HEK293 (cell line): ENCODE results near the gene PARP11.

Experiments used
- CTCF ChIA-PET: fragments of 350-600 bp; formaldehyde crosslinking; extraction: SDS; loops from one replicate; lab custom pipeline; 2021; ENCODE audit warnings: antibody characterized with exemption; lab: Yijun Ruan, JAX
- POLR2A ChIA-PET: fragments of 300-600 bp; formaldehyde crosslinking; extraction: SDS; loops from one replicate; lab custom pipeline; 2020; ENCODE audit warnings: antibody characterized with exemption, inconsistent platforms; lab: Yijun Ruan, JAX
- H3K27ac ChIP-seq: fragments of 200-500 bp; sonication (Bioruptor generic); 2 replicates; pipeline ENCODE4 v1.5.1; 2014; ENCODE audit warnings: low read depth, low read length, control low read depth, inconsistent platforms; ENCODE audit errors: extremely low read depth
- H3K36me3 ChIP-seq, 2 experiments: fragments of 200-500 bp in 1 of 2; sonication (Bioruptor generic) in 1 of 2; 1 replicate in 1 of 2; 2 replicates in 1 of 2; pipeline ENCODE4 v1.5.1; 2014 to 2017; ENCODE audit warnings: inconsistent platforms in 2 of 2, low read length in 2 of 2; ENCODE audit not compliant: control insufficient read depth in 2 of 2, insufficient read depth in 1 of 2
- H3K4me1 ChIP-seq: fragments of 200-500 bp; sonication (Bioruptor generic); 2 replicates; pipeline ENCODE4 v1.5.1; 2014; ENCODE audit warnings: mild to moderate bottlenecking, low read length, inconsistent platforms; ENCODE audit not compliant: control insufficient read depth, insufficient read depth
- H3K4me3 ChIP-seq: 2 replicates; pipeline ENCODE4 v1.5.1; 2011; ENCODE audit warnings: low read depth, mild to moderate bottlenecking, control low read depth, low read length, moderate library complexity
- H3K9me3 ChIP-seq: fragments of 200-500 bp; sonication (Bioruptor generic); 2 replicates; pipeline ENCODE4 v1.5.1; 2014; ENCODE audit warnings: low read depth, low read length, inconsistent platforms; ENCODE audit not compliant: control insufficient read depth, insufficient read depth
- MZF1 ChIP-seq: fragments of 450-650 bp; formaldehyde crosslinking; IDR thresholded peaks from 2 replicates; pipeline ENCODE4 v1.5.1; 2017; ENCODE audit warnings: missing biosample characterization, missing genetic modification characterization, borderline replicate concordance
- RBAK ChIP-seq: fragments of 450-650 bp; formaldehyde crosslinking; IDR thresholded peaks from 2 replicates; pipeline ENCODE4 v1.5.1; 2016; ENCODE audit warnings: missing biosample characterization, missing genetic modification characterization
- SETDB1 ChIP-seq: IDR thresholded peaks from one replicate; pipeline ENCODE4 v1.6.1; 2017; ENCODE audit warnings: mild to moderate bottlenecking, low read length, moderate library complexity, mixed read lengths; ENCODE audit not compliant: insufficient read length
- YY1 ChIP-seq: fragments of 450-650 bp; formaldehyde crosslinking; IDR thresholded peaks from 2 replicates; pipeline ENCODE4 v1.5.1; 2018; ENCODE audit warnings: missing biosample characterization, missing genetic modification characterization
- ZBTB8A ChIP-seq: fragments of 450-650 bp; formaldehyde crosslinking; IDR thresholded peaks from 2 replicates; pipeline ENCODE4 v1.5.1; 2016; ENCODE audit warnings: missing biosample characterization, missing genetic modification characterization
- ZFP69B ChIP-seq: fragments of 450-650 bp; formaldehyde crosslinking; IDR thresholded peaks from 2 replicates; pipeline ENCODE4 v1.5.1; 2016; ENCODE audit warnings: missing biosample characterization, missing genetic modification characterization
- ZNF18 ChIP-seq: fragments of 450-650 bp; formaldehyde crosslinking; IDR thresholded peaks from 2 replicates; pipeline ENCODE4 v1.5.1; 2016; ENCODE audit warnings: missing biosample characterization, missing genetic modification characterization
- ZNF19 ChIP-seq: fragments of 450-650 bp; formaldehyde crosslinking; IDR thresholded peaks from 2 replicates; pipeline ENCODE4; 2016; ENCODE audit warnings: missing biosample characterization, missing genetic modification characterization, low read depth
- ZNF2 ChIP-seq: fragments of 450-650 bp; formaldehyde crosslinking; IDR thresholded peaks from 2 replicates; pipeline ENCODE4 v1.5.1; 2016; ENCODE audit warnings: missing biosample characterization, missing genetic modification characterization
- ZNF274 ChIP-seq, 2 experiments: fragments of 200-500 bp in 1 of 2; fragments of 450-650 bp in 1 of 2; sonication (Bioruptor generic) in 1 of 2; formaldehyde crosslinking in 1 of 2; IDR thresholded peaks; 2 replicates each; pipeline versions ENCODE4 v1.5.1 to v1.6.1; 2014 to 2016; ENCODE audit warnings: borderline replicate concordance in 1 of 2, inconsistent platforms in 1 of 2, low read length in 1 of 2, missing biosample characterization in 1 of 2, missing genetic modification characterization in 1 of 2
- ZNF350 ChIP-seq: fragments of 450-650 bp; formaldehyde crosslinking; IDR thresholded peaks from 2 replicates; pipeline ENCODE4 v1.5.0; 2017; ENCODE audit warnings: missing biosample characterization, mild to moderate bottlenecking, missing genetic modification characterization
- ZNF394 ChIP-seq: fragments of 450-650 bp; formaldehyde crosslinking; IDR thresholded peaks from 2 replicates; pipeline ENCODE4 v1.5.1; 2016; ENCODE audit warnings: missing biosample characterization, missing genetic modification characterization, mild to moderate bottlenecking, moderate library complexity, borderline replicate concordance
- ZNF423 ChIP-seq: fragments of 450-650 bp; formaldehyde crosslinking; IDR thresholded peaks from 2 replicates; pipeline ENCODE4 v1.5.1; 2016; ENCODE audit warnings: missing biosample characterization, missing genetic modification characterization
- ZNF488 ChIP-seq: fragments of 450-650 bp; formaldehyde crosslinking; IDR thresholded peaks from 2 replicates; pipeline ENCODE4 v1.5.1; 2016; ENCODE audit warnings: missing biosample characterization, missing genetic modification characterization
- ZNF510 ChIP-seq: fragments of 450-650 bp; formaldehyde crosslinking; IDR thresholded peaks from 2 replicates; pipeline ENCODE4 v1.5.1; 2018; ENCODE audit warnings: mild to moderate bottlenecking, missing genetic modification characterization, missing biosample characterization; ENCODE audit not compliant: insufficient replicate concordance
- ZNF518A ChIP-seq: fragments of 450-650 bp; formaldehyde crosslinking; conservative IDR thresholded peaks from 2 replicates; pipeline ENCODE4 v1.5.1; 2016; ENCODE audit warnings: low read depth, missing biosample characterization, missing genetic modification characterization
- ZNF791 ChIP-seq: fragments of 450-650 bp; formaldehyde crosslinking; IDR thresholded peaks from 2 replicates; pipeline ENCODE4 v1.5.1; 2016; ENCODE audit warnings: missing biosample characterization, missing genetic modification characterization
- ZNF837 ChIP-seq: fragments of 450-650 bp; formaldehyde crosslinking; IDR thresholded peaks from 2 replicates; pipeline ENCODE4 v1.5.1; 2016; ENCODE audit warnings: missing biosample characterization, missing genetic modification characterization
- TF ChIP-seq, protein P1 (sequence below): fragments of 450-650 bp; formaldehyde crosslinking; IDR thresholded peaks from 2 replicates; pipeline ENCODE4 v1.5.1; 2016; ENCODE audit warnings: missing biosample characterization, missing genetic modification characterization
- TF ChIP-seq, protein P2 (sequence below): fragments of 450-650 bp; formaldehyde crosslinking; IDR thresholded peaks from 2 replicates; pipeline ENCODE4 v1.5.1; 2017; ENCODE audit warnings: missing biosample characterization, missing genetic modification characterization
- TF ChIP-seq, protein P3 (sequence below): fragments of 450-650 bp; formaldehyde crosslinking; IDR thresholded peaks from 2 replicates; pipeline ENCODE4 v1.5.1; 2017; ENCODE audit warnings: missing biosample characterization, missing genetic modification characterization

The PARP11 gene

GRCh38 chr12:3768911-3769447, 104.2 kb downstream of the PARP11 start:
- Histone ChIP-seq H3K4me3 (no peak overlapping the region), H3K27ac (no peak overlapping the region), H3K9me3 (no peaks in the 10 kb centered on the region), H3K4me1 (no peaks in the 10 kb centered on the region), H3K36me3 (no peaks in the 10 kb centered on the region)
- TF ChIP-seq ZFP69B (tag by site-specific recombination) (no peak), ZNF350 (tag by site-specific recombination) (no peak), ZNF510 (tag by site-specific recombination) (no peak), ZNF791 (tag by site-specific recombination) (no peak), ZBTB8A (no peak), ZNF274 (IDR thresholded peaks at IDR 0.05; ENCODE audit: low read length) (no peak), ZNF274 (tag by site-specific recombination; IDR thresholded peaks at IDR 0.05; ENCODE audit: borderline replicate concordance) (no peak), RBAK (tag by site-specific recombination) (no peak), ZNF394 (tag by site-specific recombination) (no peak), MZF1 (no peak), SETDB1 (no peak), ZNF837 (tag by site-specific recombination) (no peak), ZNF423 (no peak)
- TF ChIP-seq, protein P1, sequence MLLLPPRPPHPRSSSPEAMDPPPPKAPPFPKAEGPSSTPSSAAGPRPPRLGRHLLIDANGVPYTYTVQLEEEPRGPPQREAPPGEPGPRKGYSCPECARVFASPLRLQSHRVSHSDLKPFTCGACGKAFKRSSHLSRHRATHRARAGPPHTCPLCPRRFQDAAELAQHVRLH (tag by site-specific recombination): no peak
- TF ChIP-seq, protein P2, sequence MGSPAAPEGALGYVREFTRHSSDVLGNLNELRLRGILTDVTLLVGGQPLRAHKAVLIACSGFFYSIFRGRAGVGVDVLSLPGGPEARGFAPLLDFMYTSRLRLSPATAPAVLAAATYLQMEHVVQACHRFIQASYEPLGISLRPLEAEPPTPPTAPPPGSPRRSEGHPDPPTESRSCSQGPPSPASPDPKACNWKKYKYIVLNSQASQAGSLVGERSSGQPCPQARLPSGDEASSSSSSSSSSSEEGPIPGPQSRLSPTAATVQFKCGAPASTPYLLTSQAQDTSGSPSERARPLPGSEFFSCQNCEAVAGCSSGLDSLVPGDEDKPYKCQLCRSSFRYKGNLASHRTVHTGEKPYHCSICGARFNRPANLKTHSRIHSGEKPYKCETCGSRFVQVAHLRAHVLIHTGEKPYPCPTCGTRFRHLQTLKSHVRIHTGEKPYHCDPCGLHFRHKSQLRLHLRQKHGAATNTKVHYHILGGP (tag by site-specific recombination): no peak
- TF ChIP-seq, protein P3, sequence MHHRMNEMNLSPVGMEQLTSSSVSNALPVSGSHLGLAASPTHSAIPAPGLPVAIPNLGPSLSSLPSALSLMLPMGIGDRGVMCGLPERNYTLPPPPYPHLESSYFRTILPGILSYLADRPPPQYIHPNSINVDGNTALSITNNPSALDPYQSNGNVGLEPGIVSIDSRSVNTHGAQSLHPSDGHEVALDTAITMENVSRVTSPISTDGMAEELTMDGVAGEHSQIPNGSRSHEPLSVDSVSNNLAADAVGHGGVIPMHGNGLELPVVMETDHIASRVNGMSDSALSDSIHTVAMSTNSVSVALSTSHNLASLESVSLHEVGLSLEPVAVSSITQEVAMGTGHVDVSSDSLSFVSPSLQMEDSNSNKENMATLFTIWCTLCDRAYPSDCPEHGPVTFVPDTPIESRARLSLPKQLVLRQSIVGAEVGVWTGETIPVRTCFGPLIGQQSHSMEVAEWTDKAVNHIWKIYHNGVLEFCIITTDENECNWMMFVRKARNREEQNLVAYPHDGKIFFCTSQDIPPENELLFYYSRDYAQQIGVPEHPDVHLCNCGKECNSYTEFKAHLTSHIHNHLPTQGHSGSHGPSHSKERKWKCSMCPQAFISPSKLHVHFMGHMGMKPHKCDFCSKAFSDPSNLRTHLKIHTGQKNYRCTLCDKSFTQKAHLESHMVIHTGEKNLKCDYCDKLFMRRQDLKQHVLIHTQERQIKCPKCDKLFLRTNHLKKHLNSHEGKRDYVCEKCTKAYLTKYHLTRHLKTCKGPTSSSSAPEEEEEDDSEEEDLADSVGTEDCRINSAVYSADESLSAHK (tag by site-specific recombination): no peak
- POLR2A ChIA-PET: no interaction called here
- CTCF ChIA-PET: interaction anchor here (1.0 kb wide), 1 partner anchor 42 kb away, joined by 3 read pairs; no protein-coding TSS in a partner anchor

DNA sequence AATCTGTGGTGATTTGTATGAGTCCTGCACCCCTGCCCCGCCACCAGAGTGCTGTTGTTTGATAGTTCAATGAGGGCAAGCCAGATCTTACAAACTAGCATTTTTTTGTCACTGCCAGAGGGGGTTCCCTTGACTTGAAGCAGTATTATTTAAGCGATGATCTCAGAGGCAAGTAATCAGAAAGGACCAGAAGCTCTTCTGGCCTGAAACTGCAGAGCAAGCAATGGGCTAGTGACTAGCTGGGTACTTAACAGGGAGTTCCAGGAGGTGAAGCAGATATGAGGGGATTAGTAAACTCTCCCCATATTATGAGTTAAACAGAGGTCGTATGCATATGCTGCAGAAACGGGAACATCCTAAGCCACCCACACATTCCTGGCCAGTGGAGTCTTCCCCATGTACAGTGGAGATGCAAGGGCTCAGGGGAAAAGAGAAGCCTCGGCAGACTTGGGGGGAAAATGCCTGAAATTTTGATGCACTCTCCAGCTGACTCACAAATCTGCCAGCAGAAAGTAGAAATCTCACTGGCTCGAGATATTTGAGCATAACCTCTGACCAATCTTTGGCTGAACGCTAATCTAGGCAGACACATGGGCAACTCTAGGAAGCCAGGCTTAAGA, 112.0 kb downstream of the PARP11 start:
- Histone ChIP-seq H3K36me3 (no peaks in the 10 kb centered on the region), H3K9me3 (no peaks in the 10 kb centered on the region), H3K4me1 (no peaks in the 10 kb centered on the region), H3K4me3 (no peak overlapping the region), H3K27ac (no peak overlapping the region)
- CTCF ChIA-PET: interaction anchor here (0.6 to 1.1 kb wide), 5 partner anchors 16 to 1149 kb away, joined by 3 to 9 read pairs (median 3); no protein-coding TSS in a partner anchor
- POLR2A ChIA-PET: no interaction called here
- TF ChIP-seq ZNF488 (tag by site-specific recombination): no peak
- TF ChIP-seq ZNF2 (tag by site-specific recombination): no peak
- TF ChIP-seq YY1 (tag by site-specific recombination): no peak
- no peak for TF ChIP-seq ZNF18 (tag by site-specific recombination)
- TF ChIP-seq ZNF19 (tag by site-specific recombination): no peak
- TF ChIP-seq ZNF518A (tag by site-specific recombination): no peak
- TF ChIP-seq, all 188 proteins: peak for 0
